Activated T-cell treated with anti-CD3 and anti-CD28 coated beads, Interleukin-2, amount 50 U/mL, for 48 hours (primary cell): ENCODE data around the gene C1orf50.

ENCODE experiments used
- DNase-seq, 2 experiments: peaks; one replicate each; pipeline ENCODE4 v3.0.0-alpha.2; 2020

The C1orf50 gene

GRCh38 chr1:42761567-42761966 is 5.5 kb upstream of the C1orf50 start:
- DNase-seq, result no peak

GRCh38 chr1:42762269-42762668 is 4.8 kb upstream of the C1orf50 start:
- DNase-seq, result no peak

GRCh38 chr1:42765269-42765668 is 1.8 kb upstream of the C1orf50 start:
- no peak for DNase-seq

- peak; percentile 72 to 78 for DNase-seq
Observed at GRCh38 chr1:42765832-42766740, 963 bp upstream of the C1orf50 start.

- no peak for DNase-seq
Observed at GRCh38 chr1:42767510-42768000, 506 bp downstream of the C1orf50 start.

- no peak for DNase-seq
Observed at GRCh38 chr1:42768172-42768571, 1.1 kb downstream of the C1orf50 start.

- no peak for DNase-seq
Observed at GRCh38 chr1:42769811-42770210, 2.8 kb downstream of the C1orf50 start.

- DNase-seq, result no peak
Observed at GRCh38 chr1:42773420-42773819, 6.4 kb downstream of the C1orf50 start.

GRCh38 chr1:42774928-42775526 is 8.0 kb downstream of the C1orf50 start:
- DNase-seq, result no peak

- DNase-seq, result no peak
Observed at GRCh38 chr1:42776502-42776901, 9.5 kb downstream of the C1orf50 start.

- DNase-seq, result peak in 1 of 2 experiments; percentile 38
Observed at GRCh38 chr1:42777852-42778251, 10.8 kb downstream of the C1orf50 start.

GRCh38 chr1:42779725-42780124 is 12.7 kb downstream of the C1orf50 start:
- DNase-seq, result no peak

GRCh38 chr1:42780176-42780575 is 13.1 kb downstream of the C1orf50 start:
- no peak for DNase-seq

GRCh38 chr1:42783092-42783491 is 16.0 kb downstream of the C1orf50 start:
- DNase-seq, result no peak

- no peak for DNase-seq
Observed at GRCh38 chr1:42784547-42784945, 17.5 kb downstream of the C1orf50 start.

- peak; percentile 50 to 64 for DNase-seq
Observed at GRCh38 chr1:42784946-42785693, 18.1 kb downstream of the C1orf50 start, which contains the start of gene TMEM269. TMEM269 (plus strand) TSS chr1:42784991; CDS start chr1:42789894, 4,903 bp downstream.

GRCh38 chr1:42786097-42786496 is 19.0 kb downstream of the C1orf50 start:
- no peak for DNase-seq

- DNase-seq, result no peak
Observed at GRCh38 chr1:42788021-42788420, 21.0 kb downstream of the C1orf50 start.

GRCh38 chr1:42793824-42794223 is 26.8 kb downstream of the C1orf50 start:
- no peak for DNase-seq

GRCh38 chr1:42797414-42797813 is 30.4 kb downstream of the C1orf50 start:
- DNase-seq, result no peak

- no peak for DNase-seq
Observed at GRCh38 chr1:42797979-42798378, 30.9 kb downstream of the C1orf50 start.

GRCh38 chr1:42801832-42802473 is 34.9 kb downstream of the C1orf50 start:
- no peak for DNase-seq

GRCh38 chr1:42806171-42806570 is 39.1 kb downstream of the C1orf50 start:
- DNase-seq, result no peak
